Activated gamma-delta T cell treated with Interleukin-2 at 50 U/mL for 16 hours (primary cell): ENCODE results near the gene JARID2.

Source experiments
- DNase-seq: peaks from one replicate; pipeline ENCODE4 v3.0.0-alpha.2; 2020

JARID2 gene

GRCh38 chr6:15361197-15361596 is 115.3 kb downstream of the JARID2 start:
- no peak for DNase-seq

- no peak for DNase-seq
Observed at GRCh38 chr6:15362274-15363160, 116.6 kb downstream of the JARID2 start.

- no peak for DNase-seq
Observed at GRCh38 chr6:15363164-15363522, 117.3 kb downstream of the JARID2 start.

GRCh38 chr6:15363523-15364400 is 117.9 kb downstream of the JARID2 start:
- no peak for DNase-seq

GRCh38 chr6:15364401-15365037 is 118.7 kb downstream of the JARID2 start:
- no peak for DNase-seq

GRCh38 chr6:15365273-15365687 is 119.4 kb downstream of the JARID2 start:
- peak; percentile 57 for DNase-seq

GRCh38 chr6:15366003-15366535 is 120.2 kb downstream of the JARID2 start:
- DNase-seq, result no peak

- DNase-seq, result no peak
Observed at GRCh38 chr6:15366879-15367278, 121.0 kb downstream of the JARID2 start.

GRCh38 chr6:15368186-15368585 is 122.3 kb downstream of the JARID2 start:
- DNase-seq, result no peak

- no peak for DNase-seq
Observed at GRCh38 chr6:15368873-15369272, 123.0 kb downstream of the JARID2 start.

GRCh38 chr6:15369838-15370237 is 124.0 kb downstream of the JARID2 start:
- no peak for DNase-seq

GRCh38 chr6:15370733-15371671 is 125.1 kb downstream of the JARID2 start:
- DNase-seq, result no peak

GRCh38 chr6:15372932-15373331 is 127.1 kb downstream of the JARID2 start:
- no peak for DNase-seq

- DNase-seq, result no peak
Observed at GRCh38 chr6:15374119-15374518, 128.2 kb downstream of the JARID2 start.

- no peak for DNase-seq
Observed at GRCh38 chr6:15375018-15375417, 129.1 kb downstream of the JARID2 start.

GRCh38 chr6:15375638-15376290 is 129.9 kb downstream of the JARID2 start:
- no peak for DNase-seq

- no peak for DNase-seq
Observed at GRCh38 chr6:15376900-15377487, 131.1 kb downstream of the JARID2 start.

- no peak for DNase-seq
Observed at GRCh38 chr6:15378272-15378671, 132.4 kb downstream of the JARID2 start.

- no peak for DNase-seq
Observed at GRCh38 chr6:15378866-15379265, 133.0 kb downstream of the JARID2 start.

- no peak for DNase-seq
Observed at GRCh38 chr6:15380351-15380750, 134.5 kb downstream of the JARID2 start.

GRCh38 chr6:15382089-15382488 is 136.2 kb downstream of the JARID2 start:
- no peak for DNase-seq
